ENCODE measurements around the gene SRRM1.
"Not testable (repeated sequence)": the region's sequence is repeated elsewhere in the genome, so short reads cannot be mapped to it uniquely, and the experiment has no call there.

SRRM1 gene

DNA sequence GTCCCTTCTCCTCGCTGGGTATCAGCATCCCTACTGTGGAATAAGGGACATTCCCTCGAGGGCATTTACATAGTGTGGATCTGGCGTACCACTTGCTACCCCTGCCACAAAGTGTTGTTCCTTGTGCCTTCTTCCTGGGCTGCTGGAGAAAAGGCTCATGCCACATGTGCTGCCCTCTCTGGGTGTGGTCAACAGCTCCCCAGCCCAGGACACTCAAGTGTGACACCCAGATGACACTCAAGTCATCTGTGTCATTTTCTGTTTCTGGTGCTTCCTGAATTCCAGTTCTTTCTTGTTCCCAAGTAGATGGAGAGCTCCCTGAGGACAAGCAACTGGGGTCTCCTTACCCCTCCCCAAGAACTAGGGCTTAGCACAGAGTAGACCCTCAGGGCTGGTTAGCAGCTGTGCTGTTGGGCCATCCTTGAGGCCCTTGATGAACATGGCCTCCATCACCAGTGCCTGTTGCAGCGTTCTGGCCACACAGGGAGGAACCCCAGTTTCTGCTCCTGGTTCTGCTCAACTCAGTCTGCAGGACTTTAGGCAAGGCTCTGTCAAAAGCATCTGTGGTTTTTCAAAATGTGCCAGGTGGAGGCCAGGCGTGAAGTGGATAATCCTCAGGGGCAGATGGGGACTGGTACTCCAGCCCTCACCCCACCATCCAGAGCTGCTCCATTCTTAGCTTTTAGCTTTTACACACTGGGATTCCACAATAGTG, 53.1 kb downstream of the SRRM1 start:
- no peak for DNase-seq

DNA sequence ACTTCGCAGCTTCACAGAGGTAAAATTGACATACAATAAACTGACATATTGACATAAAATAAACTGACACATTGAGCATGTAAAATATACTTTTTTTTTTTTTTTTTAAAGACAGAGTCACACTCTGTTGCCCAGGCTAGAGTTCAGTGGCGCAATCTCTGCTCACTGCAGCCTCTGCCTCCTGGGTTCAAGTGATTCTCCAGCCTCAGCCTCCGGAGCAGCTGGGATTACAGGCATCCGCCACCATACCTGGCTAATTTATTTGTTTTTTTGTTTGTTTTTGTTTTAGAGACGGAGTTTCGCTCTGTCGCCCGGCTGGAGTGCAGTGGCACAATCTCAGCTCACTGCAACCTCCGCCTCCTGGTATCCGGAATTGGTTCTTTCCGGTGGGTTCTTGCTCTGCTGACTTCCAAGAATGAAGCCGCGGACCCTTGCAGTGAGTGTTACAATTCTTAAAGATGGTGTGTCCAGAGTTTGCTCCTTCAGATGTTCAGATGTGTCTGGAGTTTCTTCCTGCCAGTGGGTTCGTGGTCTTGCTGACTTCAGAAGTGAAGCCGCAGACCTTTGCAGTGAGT, 53.7 kb downstream of the SRRM1 start:
- DNase-seq: no peak

DNA sequence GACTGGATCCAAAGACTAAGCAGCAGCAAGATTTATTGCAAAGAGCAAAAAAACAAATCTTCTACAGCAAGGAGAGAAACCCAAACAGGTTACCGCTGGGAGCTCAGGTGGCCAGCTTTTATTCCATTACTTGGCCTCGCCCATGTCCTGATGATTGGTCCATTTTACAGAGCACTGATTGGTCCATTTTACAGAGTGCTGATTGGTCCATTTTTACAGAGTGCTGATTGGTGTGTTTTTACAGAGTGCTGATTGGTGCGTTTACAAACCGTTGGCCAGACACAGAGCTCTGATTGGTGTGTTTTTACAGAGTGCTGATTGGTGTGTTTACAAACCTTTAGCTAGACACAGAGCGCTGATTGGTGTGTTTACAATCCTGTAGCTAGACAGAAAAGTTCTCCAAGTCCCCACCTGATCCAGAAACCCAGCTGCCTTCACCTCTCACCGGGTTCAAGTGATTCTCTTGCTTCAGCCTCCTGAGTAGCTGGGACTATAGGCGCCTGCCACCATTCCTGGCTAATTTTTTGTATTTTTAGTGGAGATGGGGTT, 54.4 kb downstream of the SRRM1 start:
- not testable (repeated sequence) for DNase-seq

GRCh38 chr1:24698326-24698725, 55.2 kb downstream of the SRRM1 start:
- DNase-seq: not testable (repeated sequence)

- DNase-seq: no peak
Measured at GRCh38 chr1:24699628-24700027, 56.5 kb downstream of the SRRM1 start.

- no peak for DNase-seq
Measured at GRCh38 chr1:24702511-24703293, 59.6 kb downstream of the SRRM1 start.

- DNase-seq: no peak
Measured at GRCh38 chr1:24704411-24705259, 61.5 kb downstream of the SRRM1 start.

- no peak for DNase-seq
Measured at GRCh38 chr1:24705260-24706073, 62.4 kb downstream of the SRRM1 start.

DNA sequence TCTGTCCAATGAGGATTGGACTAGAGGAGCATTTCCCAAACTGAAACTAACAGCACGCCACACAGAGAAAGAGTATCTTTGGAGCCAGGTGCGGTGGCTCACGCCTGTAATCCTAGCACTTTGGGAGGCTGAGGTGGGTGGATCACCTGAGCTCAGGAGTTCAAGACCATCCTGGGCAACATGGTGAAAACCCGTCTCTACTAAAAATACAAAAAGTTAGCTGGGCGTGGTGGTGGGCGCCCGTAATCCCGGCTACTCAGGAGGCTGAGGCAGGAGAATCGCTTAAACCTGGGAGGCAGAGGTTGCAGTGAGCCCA, 62.9 kb downstream of the SRRM1 start:
- not testable (repeated sequence) for DNase-seq

- no peak for DNase-seq
Measured at GRCh38 chr1:24707687-24708086, 64.6 kb downstream of the SRRM1 start.

GRCh38 chr1:24708938-24709337, 65.8 kb downstream of the SRRM1 start:
- DNase-seq: no peak

DNA sequence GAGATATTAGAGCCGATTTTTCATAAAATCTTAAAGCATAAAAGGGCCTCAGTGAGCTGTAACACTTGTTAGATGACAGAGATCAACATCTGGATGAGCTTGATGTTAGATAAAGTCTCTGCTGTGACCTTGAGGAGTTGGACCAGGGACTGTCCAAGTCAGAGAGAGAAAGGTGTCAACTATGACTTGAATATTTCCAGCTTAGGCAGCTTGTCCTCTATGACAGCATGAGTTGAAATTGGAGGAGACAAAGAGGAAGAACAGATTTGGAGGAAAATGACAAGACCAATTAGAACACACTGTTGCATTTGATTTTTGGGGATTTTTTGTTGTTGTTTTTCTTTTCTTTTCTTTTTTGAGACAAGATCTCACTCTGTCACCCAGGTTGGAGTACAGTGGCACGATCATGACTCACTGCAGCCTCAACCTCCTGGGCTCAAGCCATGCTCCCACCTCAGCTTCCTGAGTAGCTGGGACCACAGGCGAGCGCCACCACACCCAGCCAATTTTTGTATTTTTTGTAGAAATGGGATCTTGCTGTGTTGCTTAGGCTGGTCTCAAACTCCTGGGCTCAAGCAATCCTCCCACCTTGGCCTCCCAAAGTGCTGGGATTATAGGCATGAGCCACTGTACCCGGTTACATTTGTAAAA, 66.8 kb downstream of the SRRM1 start:
- DNase-seq: no peak

GRCh38 chr1:24711329-24711728, 68.2 kb downstream of the SRRM1 start:
- no peak for DNase-seq

DNA sequence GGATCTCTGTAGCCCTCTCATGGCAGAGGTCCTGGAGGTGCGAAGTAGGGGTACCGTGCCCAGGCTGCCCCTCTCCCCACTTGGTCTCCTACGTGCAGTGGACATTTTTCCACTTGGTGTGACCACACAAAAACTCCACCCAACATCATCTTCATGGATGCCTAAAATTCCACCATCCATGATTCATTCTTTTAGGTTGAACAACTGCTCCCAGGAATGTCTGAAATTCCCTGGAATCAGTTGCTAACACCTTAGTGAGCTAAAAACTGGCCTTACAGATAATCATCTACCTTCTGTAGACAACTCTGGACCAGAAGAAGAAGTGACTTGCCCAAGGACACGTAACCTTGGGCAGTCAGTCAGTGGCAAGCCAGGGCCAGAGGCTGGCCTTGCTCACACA, 70.1 kb downstream of the SRRM1 start:
- no peak for DNase-seq

DNA sequence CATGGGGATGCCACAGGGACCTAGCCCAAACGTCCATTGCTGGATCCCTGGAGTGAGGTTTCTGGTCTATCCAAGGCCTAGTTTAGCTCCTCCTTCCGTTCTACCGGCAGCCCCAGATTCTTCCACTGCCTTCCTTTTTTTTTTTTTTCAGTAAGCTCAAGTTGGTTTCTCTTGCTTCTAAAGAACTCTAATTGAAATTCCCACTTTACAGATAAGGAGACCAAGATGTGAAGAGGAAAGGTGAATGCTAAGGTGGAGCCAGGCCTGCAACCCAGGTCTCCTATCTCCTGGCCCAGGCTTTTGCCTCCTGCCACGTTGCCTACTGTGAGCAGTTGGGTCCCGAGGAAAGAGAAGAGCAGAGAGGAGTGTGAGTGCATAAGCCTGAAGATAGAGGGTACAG, 70.6 kb downstream of the SRRM1 start:
- no peak for DNase-seq

- no peak for DNase-seq
Measured at GRCh38 chr1:24714859-24715520, 71.9 kb downstream of the SRRM1 start.

- no peak for DNase-seq
Measured at GRCh38 chr1:24715658-24716057, 72.6 kb downstream of the SRRM1 start.

- DNase-seq: no peak
Measured at GRCh38 chr1:24717887-24718650, 75.0 kb downstream of the SRRM1 start.

DNA sequence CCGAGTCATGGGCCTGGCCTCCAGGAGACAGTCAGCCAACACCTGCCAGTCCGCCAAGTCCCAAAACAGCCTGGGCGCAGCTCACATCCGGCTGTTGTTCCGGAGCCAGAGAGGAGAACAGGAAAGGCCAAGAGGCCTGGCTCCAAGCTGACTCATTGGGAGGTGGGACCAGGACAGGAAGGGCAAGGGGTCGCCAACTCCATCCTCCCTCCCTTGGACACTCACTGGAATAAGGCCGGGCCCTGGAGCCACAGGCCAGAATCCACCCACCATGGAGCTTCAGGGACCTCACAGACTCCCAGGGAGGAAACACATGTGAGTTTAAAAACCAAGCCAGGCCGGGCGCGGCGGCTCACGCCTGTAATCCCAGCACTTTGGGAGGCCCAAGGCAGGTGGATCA, 77.0 kb downstream of the SRRM1 start:
- no peak for DNase-seq

GRCh38 chr1:24721533-24721932, 78.4 kb downstream of the SRRM1 start:
- no peak for DNase-seq

All from cerebellar nuclear complex (tissue), 1 donor.